Sigmoid colon (tissue), 7 donors: ENCODE measurements around the gene AHNAK2. TPM values are rescaled to one million over a fixed set of nuclear protein-coding genes. Genes with fewer than 3 reads are reported as not detected.

Experiments used
- DNase-seq: peaks from one replicate; pipeline ENCODE4 v3.0.0-alpha.2; 2019
- H3K27ac ChIP-seq, 4 donors: fragments of 200-600 bp; sonication (generic); one replicate each; pipeline ENCODE4 v1.5.1; 2016 to 2019; ENCODE audit warnings: mild to moderate bottlenecking in 1 of 4
- H3K27me3 ChIP-seq, 3 donors: fragments of 200-600 bp; sonication (generic); one replicate each; pipeline ENCODE4 v1.5.1; 2019; ENCODE audit warnings: mild to moderate bottlenecking in 1 of 3
- H3K36me3 ChIP-seq, 4 donors: fragments of 200-600 bp; sonication (generic); one replicate each; pipeline ENCODE4 v1.5.1; 2016 to 2019
- H3K4me1 ChIP-seq, 4 donors: fragments of 200-600 bp; sonication (generic); one replicate each; pipeline ENCODE4 v1.5.1; 2017 to 2019
- H3K4me3 ChIP-seq, 4 donors: fragments of 200-600 bp; sonication (generic); one replicate each; pipeline ENCODE4 v1.5.1; 2017 to 2019; ENCODE audit warnings: mild to moderate bottlenecking in 2 of 4, moderate library complexity in 1 of 4
- H3K9me3 ChIP-seq, 4 donors: fragments of 200-600 bp in 3 of 4; sonication (generic) in 3 of 4; one replicate each; pipeline versions ENCODE4 v1.5.1 to v1.6.1; 2013 to 2019
- EP300 ChIP-seq, 4 donors: sonication (generic); formaldehyde crosslinking; IDR thresholded peaks; one replicate each; pipeline ENCODE4 v1.6.1; 2017; ENCODE audit warnings: antibody characterized with exemption in 4 of 4
- POLR2A ChIP-seq, 2 donors: fragments of 450-650 bp; IDR thresholded peaks; one replicate each; pipeline ENCODE4 v1.6.1; 2016; ENCODE audit warnings: antibody characterized with exemption in 2 of 2, mild to moderate bottlenecking in 2 of 2, moderate library complexity in 2 of 2
- POLR2AphosphoS5 ChIP-seq, 4 donors: sonication (generic); formaldehyde crosslinking; IDR thresholded peaks; one replicate each; pipeline ENCODE4 v1.6.1; 2017; ENCODE audit warnings: antibody characterized with exemption in 4 of 4
- WGBS, 2 donors: extraction: QIAGEN DNeasy Blood & Tissue Kit; methylation state at CpG; one replicate each; pipeline ENCODE4 v1.1.7; 2013; 5-methylcytosine and 5-hydroxymethylcytosine counted together
- intact Hi-C: fragments of 100-400 bp; cut with DNase I; formaldehyde crosslinking; loops from one replicate; pipeline ENCODE4 v1.15.1; 2023
- polyA plus RNA-seq, 3 donors: library from polyadenylated mRNA; stranded (reverse); fragments of 200-250 nt; gene quantifications; one replicate each; pipeline ENCODE4 v1.2.3, GENCODE V29; 2013
- total RNA-seq, 4 donors: library from RNA; depleted of rRNA; stranded (reverse); fragments of >200 nt; gene quantifications; one replicate each; pipeline ENCODE4 v1.1.0, GENCODE V29; 2016
- TF ChIP-seq, protein P1 (sequence below), 4 experiments: fragments of 450-650 bp in 3 of 4; fragments of 200-600 bp in 1 of 4; IDR thresholded peaks; one replicate each; pipeline ENCODE4 v1.5.1; 2016 to 2019; ENCODE audit warnings: antibody characterized with exemption in 4 of 4, mild to moderate bottlenecking in 3 of 4, moderate library complexity in 2 of 4
- donor health status: healthy with polysubstance abuse.
- donor health status: Bipolar disorder and iron deficiency.
- donor health status: healthy.

The AHNAK2 gene
- total and polyA plus RNA-seq, 7 donors = 0.23 to 218 (median 81.9) TPM

DNA sequence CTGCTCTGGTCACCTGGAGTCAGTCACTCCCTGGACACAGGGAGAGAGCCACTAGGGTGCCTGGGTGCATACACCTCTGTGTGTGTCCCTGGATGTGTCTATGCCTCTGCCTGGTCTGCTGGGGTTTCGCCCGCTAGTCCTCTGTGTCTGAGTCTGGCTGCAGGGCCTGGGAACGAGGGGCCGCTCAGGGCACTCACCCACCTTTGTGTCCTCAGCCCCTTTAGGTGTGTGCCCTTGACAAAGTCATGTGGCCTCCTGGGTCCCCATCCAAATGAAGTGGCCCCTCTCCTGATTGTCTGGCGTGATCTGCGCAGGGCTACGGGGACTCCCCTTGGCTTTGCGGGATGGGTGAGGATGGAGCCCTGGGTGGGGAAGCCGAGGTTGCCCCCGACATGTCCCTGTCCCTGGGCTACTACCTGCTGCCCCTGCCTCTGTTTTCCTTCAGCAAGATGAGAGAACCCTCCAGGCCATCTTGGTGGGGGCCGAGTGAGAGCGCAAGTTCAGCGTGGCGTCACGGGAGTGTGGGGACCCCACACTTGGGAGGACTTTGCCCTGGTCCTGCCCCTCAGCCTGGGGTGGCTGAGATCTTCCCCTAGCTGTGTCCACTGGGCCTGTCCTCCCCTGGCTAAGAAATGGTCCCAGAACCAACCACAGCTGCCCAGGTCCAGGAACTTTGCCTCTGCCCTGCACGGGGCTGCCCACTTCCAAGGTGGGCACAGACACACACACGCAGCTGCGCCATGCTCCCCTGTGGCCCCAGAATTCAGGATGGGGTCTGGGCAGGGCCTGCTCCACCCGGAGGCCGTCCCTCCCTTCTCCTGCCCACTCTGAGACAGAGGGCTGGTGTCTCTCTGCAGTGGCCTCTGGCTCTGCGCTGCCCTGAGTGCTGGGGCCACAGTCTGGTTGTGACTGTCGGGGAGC lies 2.7 kb upstream of the AHNAK2 start:
- H3K4me3 ChIP-seq = no peak overlapping the region
- peaks cover 0 to 47% (median 42%) of the 10 kb centered on the region in 4 donors for H3K4me1 ChIP-seq
- no peaks in the 10 kb centered on the region for H3K27me3 ChIP-seq
- TF ChIP-seq POLR2AphosphoS5 (IDR thresholded peaks at IDR 0.05) = no peak
- no peak for TF ChIP-seq EP300 (IDR thresholded peaks at IDR 0.05)
- TF ChIP-seq, protein P1, sequence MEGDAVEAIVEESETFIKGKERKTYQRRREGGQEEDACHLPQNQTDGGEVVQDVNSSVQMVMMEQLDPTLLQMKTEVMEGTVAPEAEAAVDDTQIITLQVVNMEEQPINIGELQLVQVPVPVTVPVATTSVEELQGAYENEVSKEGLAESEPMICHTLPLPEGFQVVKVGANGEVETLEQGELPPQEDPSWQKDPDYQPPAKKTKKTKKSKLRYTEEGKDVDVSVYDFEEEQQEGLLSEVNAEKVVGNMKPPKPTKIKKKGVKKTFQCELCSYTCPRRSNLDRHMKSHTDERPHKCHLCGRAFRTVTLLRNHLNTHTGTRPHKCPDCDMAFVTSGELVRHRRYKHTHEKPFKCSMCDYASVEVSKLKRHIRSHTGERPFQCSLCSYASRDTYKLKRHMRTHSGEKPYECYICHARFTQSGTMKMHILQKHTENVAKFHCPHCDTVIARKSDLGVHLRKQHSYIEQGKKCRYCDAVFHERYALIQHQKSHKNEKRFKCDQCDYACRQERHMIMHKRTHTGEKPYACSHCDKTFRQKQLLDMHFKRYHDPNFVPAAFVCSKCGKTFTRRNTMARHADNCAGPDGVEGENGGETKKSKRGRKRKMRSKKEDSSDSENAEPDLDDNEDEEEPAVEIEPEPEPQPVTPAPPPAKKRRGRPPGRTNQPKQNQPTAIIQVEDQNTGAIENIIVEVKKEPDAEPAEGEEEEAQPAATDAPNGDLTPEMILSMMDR (IDR thresholded peaks at IDR 0.05) = no peak
- no peak for TF ChIP-seq POLR2A (IDR thresholded peaks at IDR 0.05)
- intact Hi-C loops = no loop called here
- DNase-seq = peak; percentile 58
- H3K36me3 ChIP-seq = no peaks in the 10 kb centered on the region
- peak overlapping the region; percentile 47 to 95 (median 78) for H3K27ac ChIP-seq
- H3K9me3 ChIP-seq = no peaks in the 10 kb centered on the region
- 85 to 87% methylated on average over 22 of the region's 22 CpGs for WGBS, 2 donors

DNA sequence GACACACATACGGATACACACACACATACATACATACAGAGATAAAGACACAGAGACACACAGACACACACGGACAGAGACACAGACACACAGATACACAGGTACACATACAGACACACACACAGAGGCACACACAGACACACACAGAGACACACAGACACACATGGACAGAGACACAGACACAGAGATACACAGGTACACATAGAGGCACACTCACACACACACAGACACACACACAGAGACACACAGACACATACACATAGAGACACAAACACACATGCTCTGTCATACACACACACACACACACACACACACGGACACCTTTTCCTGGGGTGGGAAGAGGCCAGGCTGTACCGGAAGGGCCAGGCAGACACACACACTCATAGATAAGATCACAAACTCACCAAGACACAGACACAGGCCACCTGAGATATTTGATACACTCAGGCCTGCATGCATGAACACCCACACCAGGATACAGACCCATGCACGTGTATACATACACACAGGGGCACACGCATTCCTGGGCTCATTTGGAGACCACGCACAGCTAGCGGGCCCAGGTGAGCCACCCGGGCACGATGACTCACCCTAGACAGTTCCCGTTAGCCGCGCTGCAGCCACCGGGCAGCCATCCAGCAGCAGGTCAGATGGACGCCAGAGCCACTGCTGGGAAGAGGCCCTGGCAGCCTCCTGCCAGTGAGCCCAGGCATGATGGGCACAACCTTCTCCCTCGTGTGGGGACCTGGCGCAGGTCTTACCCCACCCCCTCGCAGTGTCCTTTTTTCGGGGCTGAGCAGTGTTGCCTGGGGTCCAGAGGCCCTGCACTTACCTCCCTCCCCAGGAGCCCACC lies 1.8 kb upstream of the AHNAK2 start:
- 31 to 75% methylated on average over 19 of the region's 19 CpGs for WGBS, 2 donors
- H3K27ac ChIP-seq = peak overlapping the region; percentile 67 to 96 (median 92)
- H3K9me3 ChIP-seq = no peaks in the 10 kb centered on the region
- DNase-seq = peak; percentile 86
- H3K27me3 ChIP-seq = no peaks in the 10 kb centered on the region
- TF ChIP-seq EP300 (IDR thresholded peaks at IDR 0.05) (peak in 2 of 4 donors; percentile 43 to 88), POLR2A (IDR thresholded peaks at IDR 0.05) (no peak), POLR2AphosphoS5 (IDR thresholded peaks at IDR 0.05) (peak; percentile 31 to 85 (median 41))
- TF ChIP-seq, protein P1 (IDR thresholded peaks at IDR 0.05) = no peak
- no peaks in the 10 kb centered on the region for H3K36me3 ChIP-seq
- intact Hi-C loops = loop anchor here (2.0 to 5.0 kb wide), 2 partner anchors 41 to 112 kb away; partner anchors contain the start of gene CDCA4
- peaks cover 0 to 55% (median 51%) of the 10 kb centered on the region in 4 donors for H3K4me1 ChIP-seq
- no peak overlapping the region for H3K4me3 ChIP-seq

DNA sequence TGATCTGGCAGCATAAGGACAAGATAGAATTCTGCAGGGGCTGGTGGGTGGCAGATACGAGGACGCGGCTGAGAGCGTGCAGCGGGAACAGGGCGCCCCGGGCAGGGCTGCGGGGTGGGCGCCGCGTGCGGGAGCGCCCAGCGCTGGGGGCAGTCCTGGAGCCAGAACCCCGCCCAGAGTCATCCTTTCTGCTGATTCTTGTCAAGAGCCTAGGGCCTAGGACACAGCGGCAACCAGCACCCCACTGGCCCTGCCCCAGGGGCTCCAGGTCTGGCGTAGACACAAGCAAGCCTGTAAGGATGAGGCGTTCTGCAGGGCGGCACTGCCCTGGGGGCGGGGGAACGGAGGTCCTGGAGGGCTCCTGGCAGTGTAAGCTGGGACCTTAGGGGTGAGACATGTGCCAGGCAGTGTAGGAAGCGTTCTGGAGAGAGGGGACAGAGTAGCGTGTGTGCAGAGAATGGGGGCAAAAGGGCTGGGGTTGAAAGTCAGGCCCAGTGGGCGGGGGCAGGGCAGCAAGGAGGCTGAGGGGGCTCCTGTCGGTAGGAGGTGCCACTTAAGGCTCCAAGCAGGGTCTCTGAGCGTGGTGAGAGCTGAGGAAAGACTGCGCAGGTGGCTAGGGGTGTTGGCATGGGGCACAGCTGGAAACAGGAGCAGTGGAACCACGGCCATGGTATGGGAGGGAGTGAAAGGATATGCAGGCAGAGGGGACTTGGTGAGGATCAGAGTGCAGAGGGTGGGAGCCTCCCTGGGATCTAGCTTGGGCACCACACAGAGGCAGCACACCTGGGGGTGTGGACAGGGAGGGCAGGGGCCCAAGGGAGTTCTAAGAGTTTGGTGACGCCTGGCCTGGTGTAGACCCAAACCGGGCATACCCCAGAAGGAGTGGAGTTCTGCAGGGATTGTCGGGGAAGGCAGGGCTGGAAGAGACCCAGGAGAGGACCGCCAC lies 845 bp upstream of the AHNAK2 start:
- Histone ChIP-seq H3K27me3 (no peaks in the 10 kb centered on the region), H3K36me3 (no peaks in the 10 kb centered on the region), H3K4me1 (peaks cover 0 to 65% (median 60%) of the 10 kb centered on the region in 4 donors), H3K27ac (peak overlapping the region; percentile 67 to 96 (median 92)), H3K9me3 (no peaks in the 10 kb centered on the region), H3K4me3 (peak overlapping the region; percentile 12 to 67 (median 54))
- intact Hi-C loops = loop anchor here (2.0 to 5.0 kb wide), 2 partner anchors 42 to 113 kb away; partner anchors contain the start of gene CDCA4
- TF ChIP-seq POLR2A (IDR thresholded peaks at IDR 0.05) (no peak), POLR2AphosphoS5 (IDR thresholded peaks at IDR 0.05) (no peak), EP300 (IDR thresholded peaks at IDR 0.05) (no peak)
- TF ChIP-seq, protein P1 (IDR thresholded peaks at IDR 0.05) = no peak
- DNase-seq = peak; percentile 68
- WGBS, 2 donors = 35 to 51% methylated on average over 32 of the region's 32 CpGs
